NCI-H1105 (cell line): Measurements from ENCODE around the gene ZBTB7B.
"Not testable (repeated sequence)": the region's sequence is repeated elsewhere in the genome, so short reads cannot be mapped to it uniquely, and the experiment has no call there.

ENCODE experiments used
- DNase-seq: peaks from one replicate; lab custom pipeline; 2025; lab: John Stamatoyannopoulos, UW

Gene ZBTB7B

GRCh38 chr1:154968731-154969130 lies 33.9 kb upstream of the ZBTB7B start:
- no peak for DNase-seq

DNA sequence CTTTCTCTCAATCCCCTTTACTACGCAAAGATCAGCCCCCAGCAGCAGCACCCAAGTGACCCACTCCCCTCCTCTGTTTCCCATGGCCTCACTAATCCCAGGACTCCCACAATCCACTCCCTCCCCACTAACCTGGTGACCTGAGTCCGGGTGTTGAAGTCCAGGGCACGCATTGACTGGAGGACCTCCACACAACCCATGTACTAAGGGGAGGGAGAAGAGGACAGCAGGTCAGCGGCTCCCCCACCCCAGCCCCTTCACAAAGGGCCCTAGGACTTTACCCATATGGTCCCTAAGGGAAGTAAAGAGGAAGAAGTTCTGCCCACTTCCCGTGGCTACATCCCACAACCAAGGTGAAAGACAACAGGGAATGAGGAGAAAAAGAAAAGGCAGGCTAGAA lies 33.4 kb upstream of the ZBTB7B start:
- DNase-seq, result no peak

DNA sequence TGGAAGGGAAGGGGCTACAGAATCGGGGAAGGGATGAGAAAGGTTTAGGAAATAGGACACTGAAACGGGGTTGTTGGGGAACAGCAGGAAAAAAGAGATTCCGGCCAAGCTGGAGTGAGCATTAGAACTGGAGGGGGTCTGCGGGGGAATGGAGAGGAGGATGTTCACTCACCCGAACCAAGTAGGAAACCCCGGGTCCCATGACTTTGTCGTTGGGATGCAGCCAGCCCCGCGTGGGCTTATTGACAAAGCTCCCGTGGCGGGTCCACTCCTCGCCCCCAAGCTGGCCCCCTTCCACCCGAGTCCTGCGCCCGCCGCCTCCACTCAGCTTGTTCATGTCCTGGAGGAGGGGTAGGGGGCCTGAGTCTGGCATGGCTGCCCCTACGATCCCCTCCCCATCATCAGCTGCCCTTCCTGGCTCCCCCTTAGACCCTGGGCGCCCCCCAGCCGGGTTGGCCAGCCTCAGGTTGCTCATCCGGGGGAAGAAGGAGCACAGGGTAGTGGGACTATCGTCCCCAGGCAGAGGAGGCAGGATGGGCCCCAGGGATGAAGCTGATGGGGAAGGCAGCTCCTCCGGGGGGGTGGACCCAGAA lies 32.6 kb upstream of the ZBTB7B start:
- no peak for DNase-seq

DNA sequence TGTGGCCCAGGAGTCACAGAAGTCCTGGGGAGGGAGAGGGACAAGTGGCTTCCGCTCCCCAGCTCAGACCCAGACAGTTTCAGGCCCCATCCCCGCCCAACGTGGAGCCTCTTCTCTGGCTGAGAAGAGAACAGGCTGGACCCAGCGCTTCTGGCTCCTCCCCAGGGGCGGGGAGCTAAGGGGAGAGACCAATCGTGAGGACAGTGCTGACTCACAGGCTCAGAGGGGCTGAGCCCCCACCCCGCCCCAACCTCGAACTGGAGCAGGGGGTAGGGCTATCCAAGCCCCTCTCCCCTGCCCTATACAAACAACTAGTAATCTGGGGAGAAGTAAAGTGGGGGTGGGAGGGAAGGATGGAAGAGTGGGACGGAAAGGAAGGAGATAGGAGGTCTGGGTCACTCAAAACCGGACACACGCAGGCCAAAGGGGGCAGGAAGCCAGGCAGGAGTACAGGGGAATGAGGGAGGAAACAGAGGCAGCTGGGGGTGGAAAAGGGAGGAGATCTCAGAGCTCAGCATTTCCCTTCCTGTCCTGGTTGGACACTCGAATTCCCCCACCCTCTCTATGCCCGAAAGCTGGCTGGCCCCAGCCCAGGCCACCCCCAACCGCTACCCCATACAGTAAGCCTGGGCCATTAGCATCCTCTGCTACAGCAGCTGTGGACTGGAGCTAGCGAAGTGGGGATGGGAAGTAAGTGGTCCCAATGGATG lies 31.8 kb upstream of the ZBTB7B start, which contains the start of gene SHC1:
Gene SHC1, minus strand, starts transcription at position 117 of the 710 bp plus-strand sequence. CDS start 221 bp downstream, outside the sequence.
- no peak for DNase-seq

DNA sequence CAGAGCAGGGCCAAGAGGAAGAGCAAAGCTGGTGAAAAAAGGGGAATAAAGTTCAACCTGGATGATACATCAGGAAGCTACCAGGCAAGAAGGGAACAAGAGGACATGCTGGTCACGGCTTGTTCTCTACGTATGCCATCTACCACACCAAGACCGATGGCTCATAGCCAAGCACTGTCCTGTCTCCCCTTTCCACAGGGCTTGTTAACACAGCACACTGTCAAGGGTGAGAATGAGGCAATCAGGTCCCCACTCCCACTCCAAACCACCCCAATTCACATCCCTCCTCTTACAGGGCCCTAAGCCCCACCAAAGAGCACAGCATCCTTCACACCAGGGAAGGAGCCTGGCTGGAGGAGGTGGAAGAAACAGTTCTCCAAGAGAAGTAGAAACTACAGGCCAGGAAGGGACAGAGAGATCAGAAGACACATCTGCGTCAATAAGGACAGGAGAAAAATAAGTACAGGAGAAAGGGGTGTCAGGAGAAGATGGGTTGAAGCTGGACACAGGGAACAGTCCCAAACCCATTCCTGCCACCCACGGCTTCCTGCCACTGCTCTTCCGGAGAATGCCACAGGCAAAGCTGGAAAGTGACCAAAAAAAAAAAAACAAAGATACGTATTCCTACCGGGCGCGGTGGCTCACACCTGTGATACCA lies 31.1 kb upstream of the ZBTB7B start:
- DNase-seq, result no peak

- DNase-seq, result no peak
Observed at GRCh38 chr1:154972213-154972516, 30.4 kb upstream of the ZBTB7B start.

- DNase-seq, result no peak
Observed at GRCh38 chr1:154972517-154973343, 29.9 kb upstream of the ZBTB7B start.

GRCh38 chr1:154973344-154974101 lies 29.1 kb upstream of the ZBTB7B start:
- peak; percentile 89 for DNase-seq

- peak; percentile 100 for DNase-seq
Observed at GRCh38 chr1:154974102-154974807, 28.3 kb upstream of the ZBTB7B start, which contains the start of gene CKS1B. Gene CKS1B (plus strand): TSS chr1:154974681. CDS start chr1:154974746, 65 bp downstream.

DNA sequence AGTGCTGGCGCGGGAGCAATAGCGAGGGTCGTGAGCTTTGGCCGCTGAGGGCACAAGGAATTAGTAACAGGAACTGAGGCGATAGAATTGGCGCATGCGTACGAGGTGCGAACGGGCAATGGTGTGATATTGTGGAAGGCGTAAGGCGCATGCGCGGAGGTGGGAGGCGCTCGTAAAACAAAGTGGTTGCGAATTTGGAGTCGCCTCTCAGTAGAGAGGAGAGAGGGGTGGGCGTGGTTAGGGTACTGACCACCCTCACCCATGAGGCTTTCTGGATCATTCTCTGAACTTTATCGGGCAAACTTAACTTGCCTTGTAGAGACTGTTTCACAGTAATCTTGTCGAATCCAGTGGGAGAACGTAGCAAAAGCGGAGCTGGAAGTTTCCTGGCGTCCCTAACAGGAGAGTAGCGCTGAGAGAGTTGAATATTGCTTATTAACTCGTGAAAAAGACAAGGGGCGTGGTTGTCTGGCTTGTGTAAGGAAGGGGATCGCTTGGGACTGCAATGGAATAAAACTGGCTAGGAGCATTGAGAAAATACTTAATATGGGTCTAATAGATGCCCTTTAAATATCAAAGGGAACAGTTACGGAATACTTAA lies 27.7 kb upstream of the ZBTB7B start:
- peak; percentile 96 for DNase-seq

DNA sequence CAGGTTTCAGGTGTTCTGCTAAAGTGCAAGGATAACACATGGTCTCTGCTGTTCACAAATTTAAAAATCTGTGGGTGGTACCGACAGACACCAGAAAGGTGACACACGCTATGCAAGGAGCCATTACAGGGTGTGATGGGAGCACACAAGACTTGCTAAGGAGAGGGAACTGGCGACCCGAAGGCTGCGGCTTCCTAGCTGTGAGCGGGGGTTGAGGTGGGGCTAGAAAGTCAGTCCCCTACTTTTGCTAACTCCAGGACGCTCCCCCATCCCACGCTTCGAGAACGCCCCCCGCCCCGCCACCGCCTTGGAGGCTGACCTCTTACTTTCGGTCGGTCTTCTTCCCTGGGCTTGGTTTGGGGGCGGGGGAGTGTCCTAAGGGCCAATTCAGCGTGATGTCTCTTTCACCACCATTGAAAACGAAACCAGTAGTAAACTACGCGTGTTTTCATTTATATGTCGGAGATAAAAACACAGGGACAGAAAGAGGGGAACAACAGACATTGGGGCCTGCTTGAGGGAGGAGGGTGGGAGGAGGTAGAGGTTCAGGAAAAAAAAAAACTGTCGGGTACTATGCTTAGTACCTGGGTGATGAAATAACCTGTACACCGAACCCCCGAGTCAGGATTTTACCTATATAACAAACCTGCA lies 27.1 kb upstream of the ZBTB7B start:
- no peak for DNase-seq

DNA sequence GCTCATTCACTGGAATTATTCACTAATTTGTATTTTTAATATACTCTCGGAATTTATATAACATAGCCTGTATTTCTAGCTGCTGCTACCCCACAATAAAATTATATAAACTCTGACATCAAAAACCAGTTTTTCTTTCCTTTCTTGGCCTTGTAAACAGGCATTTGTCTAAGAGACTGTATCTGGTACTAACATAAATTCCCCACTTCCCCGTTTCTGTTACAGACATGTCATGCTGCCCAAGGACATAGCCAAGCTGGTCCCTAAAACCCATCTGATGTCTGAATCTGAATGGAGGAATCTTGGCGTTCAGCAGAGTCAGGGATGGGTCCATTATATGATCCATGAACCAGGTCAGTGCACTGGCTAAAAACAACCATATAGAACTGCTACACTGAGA lies 24.8 kb upstream of the ZBTB7B start:
- not testable (repeated sequence) for DNase-seq

DNA sequence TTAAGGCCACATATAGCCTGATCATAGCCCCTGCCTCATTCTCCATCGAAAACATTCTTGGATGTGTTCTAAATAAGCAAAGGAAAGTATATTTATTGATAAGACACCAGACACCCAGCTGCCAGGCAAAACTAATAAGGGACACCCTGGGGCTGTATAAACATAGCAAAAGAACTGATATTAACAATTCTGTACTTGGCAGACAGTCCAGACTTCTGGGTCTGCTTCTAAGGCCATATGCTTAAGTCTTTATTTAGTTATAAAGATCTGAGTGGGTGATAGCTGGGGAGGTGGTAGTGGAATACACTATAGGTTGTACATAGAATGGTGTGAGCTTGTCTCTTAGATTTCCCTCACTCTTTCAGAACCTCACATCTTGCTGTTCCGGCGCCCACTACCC lies 24.2 kb upstream of the ZBTB7B start:
- DNase-seq, result no peak

GRCh38 chr1:154982341-154982740 lies 20.3 kb upstream of the ZBTB7B start:
- no peak for DNase-seq

GRCh38 chr1:154982897-154983648 lies 19.5 kb upstream of the ZBTB7B start, which contains the start of gene FLAD1:
Gene FLAD1 (plus strand): TSS chr1:154983344. CDS start chr1:154983695, 351 bp downstream.
- DNase-seq, result peak; percentile 99

- DNase-seq, result no peak
Observed at GRCh38 chr1:154983776-154984466, 18.7 kb upstream of the ZBTB7B start.

DNA sequence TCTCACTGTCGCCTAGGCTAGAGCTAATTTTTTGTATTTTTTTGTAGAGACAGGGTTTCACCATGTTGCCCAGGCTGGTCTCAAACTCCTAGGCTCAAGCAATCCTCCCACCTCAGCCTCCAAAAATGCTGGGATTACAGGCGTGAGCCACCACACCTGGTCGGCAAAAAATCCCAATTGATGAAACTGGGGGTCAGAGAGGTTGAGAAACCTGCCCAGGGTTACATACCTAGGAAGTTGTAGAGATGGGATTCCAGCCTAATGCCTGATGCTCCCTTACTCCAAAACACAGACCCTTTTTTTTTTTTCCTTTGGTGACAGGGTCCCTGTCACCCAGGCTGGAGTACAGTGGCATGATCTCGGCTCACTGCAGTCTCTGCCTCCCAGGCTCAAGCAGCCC lies 15.9 kb upstream of the ZBTB7B start:
- not testable (repeated sequence) for DNase-seq

- no peak for DNase-seq
Observed at GRCh38 chr1:154987326-154987725, 15.3 kb upstream of the ZBTB7B start.
